COLO668 (cell line): ENCODE measurements around the gene TMEM131.
A peak's percentile ranks its signal among the peaks of the same experiment; 100 is the strongest.

Experiments used
- DNase-seq: peaks from one replicate; lab custom pipeline; 2025; ENCODE audit not compliant: unreplicated experiment; lab: John Stamatoyannopoulos, UW

Gene TMEM131

DNA sequence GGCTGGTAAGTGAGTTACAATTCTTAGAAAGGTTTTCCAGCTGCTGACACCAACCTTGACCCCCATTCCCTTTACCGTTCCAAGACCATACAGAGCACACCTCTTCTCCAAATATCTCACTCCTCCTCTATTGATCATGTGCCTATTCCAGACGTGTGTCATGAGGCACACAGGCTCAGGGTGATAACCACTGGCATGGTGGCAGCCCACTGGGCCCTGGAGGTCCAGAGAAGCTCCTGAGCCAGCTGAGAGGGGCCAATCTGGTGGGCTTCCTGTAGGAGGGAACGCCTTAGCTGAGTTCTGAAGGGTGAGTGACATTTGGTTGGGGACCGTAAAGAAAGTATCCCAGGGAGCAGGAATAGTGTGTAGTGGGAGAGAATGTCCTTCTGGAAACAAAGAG lies 254.1 kb downstream of the TMEM131 start:
- DNase-seq = no peak

DNA sequence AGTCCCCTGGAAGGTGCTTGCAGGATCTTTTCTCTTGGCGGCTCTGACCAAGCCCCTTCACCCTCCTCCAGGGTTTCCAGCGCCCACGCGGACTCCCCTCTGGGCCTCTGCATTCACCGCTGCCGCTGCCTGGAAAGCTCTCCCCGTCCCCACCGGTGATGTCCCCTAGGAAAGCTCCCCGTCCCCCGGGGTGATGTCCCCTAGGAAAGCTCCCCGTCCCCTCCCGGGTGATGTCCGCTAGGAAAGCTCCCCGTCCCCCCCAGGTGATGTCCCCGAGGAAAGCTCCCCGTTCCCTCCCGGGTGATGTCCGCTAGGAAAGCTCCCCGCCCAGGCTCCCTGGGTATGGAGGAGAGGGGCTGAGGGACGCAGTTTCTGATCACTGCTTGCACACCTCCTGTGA lies 254.5 kb downstream of the TMEM131 start:
- no peak for DNase-seq

DNA sequence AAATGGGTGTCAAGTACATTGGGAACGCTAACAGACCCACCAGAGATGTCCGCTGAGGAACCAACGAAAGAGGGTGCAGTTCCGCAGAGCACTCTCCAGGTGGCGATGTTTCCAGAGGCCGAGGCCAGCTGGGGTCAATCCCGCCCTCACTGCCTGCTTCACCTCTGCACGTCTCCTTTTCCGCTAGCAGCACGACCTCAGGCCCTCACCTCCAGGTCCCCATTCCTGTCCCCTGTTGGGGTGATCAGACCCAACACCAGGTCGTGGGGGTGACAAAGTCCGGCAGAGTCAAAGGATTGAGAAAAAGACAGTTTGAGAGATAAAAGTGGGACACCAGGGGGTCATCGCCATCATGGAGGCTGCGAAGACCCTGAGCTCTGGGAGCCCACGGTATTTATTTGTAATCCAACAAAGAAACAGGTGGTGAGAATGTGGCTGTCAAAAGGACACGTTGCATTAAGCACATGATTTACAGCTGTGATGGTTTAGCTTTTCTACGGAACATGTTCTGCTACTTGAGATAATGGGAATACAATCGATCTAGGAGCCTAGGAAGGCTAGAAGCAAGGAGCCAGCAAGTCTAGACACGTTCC lies 255.1 kb downstream of the TMEM131 start:
- DNase-seq = peak; percentile 66

DNA sequence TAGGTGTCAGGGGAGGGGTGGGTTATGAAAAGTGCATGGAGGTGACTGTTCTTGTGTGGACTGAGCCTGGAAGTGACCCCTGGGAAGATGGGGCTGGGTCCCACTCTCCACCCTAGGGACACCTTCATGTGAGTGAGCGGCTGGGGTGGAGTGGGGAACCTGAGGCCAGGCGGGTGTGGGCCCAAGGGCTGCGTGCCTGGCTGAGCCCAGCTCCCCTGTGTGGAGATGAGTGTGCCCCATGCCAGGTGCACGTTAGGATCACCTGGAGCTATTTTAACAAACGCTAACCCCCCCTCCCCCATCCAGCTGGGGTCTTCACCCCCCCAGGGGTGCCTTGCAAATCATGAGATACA lies 255.9 kb downstream of the TMEM131 start:
- DNase-seq = no peak

DNA sequence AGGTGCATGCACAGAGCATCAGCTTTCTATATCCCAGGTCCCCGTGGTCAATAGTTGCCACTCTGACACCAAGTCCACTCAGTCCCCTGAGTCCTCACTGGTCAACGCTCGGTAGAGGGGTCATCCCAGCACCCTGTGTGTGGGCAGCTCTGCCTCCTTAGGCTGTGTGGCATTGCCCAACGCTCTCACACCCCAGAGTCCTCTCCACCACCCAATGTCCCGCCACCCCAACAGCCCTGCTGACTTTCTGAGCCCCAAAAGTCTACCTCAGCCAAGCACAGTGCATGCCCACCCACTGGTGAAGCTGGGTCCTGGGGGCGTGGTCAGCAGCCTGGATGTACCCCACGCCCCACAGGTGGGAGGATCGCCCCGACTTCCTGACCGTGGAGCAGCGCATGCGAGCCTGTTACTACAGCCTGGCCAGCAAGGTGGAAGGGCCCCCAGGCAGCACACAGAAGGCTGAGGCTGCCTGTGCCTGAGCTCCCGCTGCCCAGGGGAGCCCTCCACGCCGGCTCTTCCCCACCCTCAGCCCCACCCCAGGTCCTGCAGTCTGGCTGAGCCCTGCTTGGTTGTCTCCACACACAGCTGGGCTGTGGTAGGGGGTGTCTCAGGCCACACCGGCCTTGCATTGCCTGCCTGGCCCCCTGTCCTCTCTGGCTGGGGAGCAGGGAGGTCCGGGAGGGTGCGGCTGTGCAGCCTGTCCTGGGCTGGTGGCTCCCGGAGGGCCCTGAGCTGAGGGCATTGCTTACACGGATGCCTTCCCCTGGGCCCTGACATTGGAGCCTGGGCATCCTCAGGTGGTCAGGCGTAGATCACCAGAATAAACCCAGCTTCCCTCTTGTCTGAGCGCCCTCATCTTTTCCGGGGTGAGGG lies 256.5 kb downstream of the TMEM131 start:
- no peak for DNase-seq

DNA sequence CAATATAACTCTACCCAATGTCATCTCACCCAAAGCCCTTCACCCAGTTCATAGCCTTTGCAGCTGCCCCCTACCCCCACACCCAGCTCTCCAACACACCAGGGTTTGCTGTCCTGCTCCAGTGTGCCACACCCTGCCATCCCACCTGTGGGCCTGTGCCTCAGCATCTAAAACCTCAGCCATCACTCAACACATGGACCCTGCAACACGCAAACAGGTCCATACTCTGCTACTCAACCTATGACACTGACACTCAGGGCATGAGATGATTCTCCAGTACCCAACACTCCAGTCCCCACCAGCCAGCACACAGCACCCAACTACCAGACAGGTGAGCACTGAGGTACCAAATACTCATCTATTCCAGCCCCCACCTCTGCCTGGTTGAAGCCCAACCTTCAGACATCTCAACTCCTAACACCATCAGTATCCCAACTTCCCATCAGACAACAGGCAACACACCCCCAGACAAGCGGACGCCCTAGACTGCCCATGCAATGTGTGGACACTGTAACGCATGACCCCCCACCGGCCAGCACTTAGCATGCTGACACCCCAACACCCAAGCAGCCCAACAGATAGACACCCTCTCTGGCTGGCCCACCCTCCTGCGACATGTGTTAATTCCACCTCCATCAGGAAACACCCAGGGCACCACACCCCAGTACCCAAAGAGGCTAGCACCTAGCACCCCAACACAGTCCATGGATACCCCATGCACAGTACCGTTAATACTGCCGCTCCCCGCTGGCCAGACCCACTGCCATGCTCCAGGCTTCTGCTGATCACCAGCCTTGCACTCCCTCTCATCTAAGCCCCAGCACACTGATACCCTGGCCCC lies 257.3 kb downstream of the TMEM131 start:
- DNase-seq = no peak

DNA sequence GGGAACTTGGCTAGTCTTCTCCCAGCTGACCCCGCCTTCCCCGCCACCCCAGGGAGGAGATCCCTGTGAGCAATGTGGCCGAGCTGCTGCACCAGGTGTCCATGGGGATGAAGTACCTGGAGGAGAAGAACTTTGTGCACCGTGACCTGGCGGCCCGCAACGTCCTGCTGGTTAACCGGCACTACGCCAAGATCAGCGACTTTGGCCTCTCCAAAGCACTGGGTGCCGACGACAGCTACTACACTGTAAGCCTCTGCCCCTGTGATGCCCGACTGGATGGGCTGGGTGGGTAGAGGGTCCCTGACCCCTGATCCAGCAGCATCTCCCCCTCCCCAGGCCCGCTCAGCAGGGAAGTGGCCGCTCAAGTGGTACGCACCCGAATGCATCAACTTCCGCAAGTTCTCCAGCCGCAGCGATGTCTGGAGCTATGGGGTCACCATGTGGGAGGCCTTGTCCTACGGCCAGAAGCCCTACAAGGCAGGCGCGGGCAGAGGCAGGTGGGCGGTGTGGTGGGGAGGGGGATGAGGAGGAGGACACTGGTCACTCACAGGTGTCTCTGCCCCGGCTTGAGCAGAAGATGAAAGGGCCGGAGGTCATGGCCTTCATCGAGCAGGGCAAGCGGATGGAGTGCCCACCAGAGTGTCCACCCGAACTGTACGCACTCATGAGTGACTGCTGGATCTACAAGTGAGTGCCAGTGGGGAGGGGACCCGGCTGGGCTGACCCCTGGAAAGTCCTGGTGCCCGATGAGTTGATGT lies 258.1 kb downstream of the TMEM131 start:
- no peak for DNase-seq

DNA sequence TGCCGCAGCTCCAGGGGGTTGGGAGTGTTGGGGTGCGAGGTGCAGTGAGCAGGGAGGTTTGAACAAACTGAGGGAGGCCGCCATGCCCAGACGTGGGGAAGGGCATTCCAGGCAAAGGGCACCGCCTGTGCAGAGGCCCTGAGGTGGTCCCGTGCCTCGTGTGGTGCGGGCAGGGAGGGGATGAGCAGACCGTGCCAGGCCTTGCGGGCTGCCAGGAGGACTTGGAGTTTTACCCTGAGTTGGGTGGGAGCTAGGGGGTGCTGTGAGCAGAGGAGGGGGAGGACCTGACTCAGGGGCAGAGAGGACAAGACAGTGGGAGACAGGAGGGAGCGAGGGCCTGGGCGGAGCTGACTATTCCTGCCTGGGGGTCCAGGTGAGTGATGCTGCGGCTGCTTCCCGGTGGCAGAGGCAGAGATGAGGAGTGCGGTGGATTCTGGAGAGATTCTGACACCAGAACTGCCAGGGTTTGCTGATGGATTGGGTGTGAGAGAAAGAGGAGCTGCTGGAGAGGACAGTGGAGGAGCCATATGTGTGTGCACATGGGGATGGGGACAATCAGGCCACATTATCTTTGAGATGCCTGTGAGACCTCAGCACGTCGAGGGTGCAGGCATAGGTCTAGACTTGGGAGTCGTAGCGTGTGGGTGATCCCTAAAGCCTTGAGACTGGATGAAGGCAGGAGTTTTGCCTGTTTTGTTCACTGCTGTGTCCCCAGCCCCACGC lies 259.0 kb downstream of the TMEM131 start:
- no peak for DNase-seq

DNA sequence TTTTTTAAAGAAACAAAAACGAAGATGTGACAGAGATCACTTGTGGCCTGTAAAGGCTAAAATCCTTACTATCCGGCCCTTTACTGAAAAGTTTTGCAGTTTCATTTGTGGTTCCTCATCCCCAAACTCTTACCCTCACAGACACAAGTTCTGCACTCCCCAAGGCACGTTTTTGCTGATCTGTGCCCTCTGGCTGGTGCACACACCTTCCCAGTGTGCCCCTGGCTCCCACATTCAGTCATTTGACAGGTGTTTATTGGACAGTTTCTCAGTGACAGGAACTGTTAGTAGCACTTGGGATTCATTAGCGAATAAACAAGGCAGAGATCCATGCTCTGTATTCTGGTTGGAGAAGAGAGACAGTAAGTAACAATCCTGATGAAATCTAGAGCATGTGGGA lies 259.6 kb downstream of the TMEM131 start:
- DNase-seq = no peak

DNA sequence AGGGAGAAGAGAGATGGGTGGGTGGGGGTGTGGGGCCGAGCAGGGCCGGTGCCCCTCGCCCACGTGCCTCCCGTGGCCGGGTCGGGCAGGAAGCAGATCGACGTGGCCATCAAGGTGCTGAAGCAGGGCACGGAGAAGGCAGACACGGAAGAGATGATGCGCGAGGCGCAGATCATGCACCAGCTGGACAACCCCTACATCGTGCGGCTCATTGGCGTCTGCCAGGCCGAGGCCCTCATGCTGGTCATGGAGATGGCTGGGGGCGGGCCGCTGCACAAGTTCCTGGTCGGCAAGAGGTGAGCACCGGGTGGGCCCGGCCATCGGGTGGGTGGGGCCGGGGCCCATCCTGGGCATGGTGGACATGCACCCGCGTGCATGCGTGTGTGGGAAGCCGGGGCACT lies 260.6 kb downstream of the TMEM131 start:
- DNase-seq = no peak

DNA sequence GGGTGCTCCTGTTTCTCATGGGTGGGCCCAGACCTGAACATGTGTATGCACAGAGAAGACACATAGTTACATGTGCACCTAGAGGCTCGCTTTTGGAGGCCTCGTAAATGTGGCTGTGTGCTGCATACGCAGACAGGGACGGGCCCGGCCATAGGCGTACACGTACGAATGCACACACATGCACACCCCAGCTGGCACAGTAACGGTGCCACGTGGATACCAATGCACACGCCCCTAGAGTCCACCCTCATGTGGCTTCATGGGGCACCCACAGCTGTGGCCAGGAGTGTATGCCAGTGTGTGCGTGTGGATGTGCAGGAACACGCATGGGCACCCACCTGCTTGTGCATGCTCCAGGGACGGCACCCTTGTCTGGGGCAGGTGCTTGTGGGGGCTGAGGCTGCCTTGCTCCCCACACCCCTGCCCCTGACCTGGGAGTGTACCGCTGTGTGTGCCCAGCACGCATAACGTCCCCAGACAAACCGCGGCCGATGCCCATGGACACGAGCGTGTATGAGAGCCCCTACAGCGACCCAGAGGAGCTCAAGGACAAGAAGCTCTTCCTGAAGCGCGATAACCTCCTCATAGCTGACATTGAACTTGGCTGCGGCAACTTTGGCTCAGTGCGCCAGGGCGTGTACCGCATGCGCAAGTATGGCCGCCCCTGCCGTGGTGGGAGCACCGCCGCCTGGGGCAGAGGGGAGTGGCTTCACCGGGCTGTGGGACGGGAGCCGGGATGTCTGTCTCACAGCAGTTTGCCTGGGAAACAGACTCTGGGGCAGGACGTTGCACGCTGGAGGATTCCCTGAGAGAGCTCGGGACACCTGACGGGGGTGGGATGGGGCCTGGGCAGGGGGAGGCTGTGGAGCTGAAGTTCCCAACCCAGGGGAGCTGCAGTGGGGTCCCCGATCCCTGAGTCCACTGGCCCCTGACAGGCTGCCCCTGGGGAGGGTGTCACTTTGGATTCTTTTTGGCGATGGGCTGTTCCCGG lies 261.4 kb downstream of the TMEM131 start:
- no peak for DNase-seq

DNA sequence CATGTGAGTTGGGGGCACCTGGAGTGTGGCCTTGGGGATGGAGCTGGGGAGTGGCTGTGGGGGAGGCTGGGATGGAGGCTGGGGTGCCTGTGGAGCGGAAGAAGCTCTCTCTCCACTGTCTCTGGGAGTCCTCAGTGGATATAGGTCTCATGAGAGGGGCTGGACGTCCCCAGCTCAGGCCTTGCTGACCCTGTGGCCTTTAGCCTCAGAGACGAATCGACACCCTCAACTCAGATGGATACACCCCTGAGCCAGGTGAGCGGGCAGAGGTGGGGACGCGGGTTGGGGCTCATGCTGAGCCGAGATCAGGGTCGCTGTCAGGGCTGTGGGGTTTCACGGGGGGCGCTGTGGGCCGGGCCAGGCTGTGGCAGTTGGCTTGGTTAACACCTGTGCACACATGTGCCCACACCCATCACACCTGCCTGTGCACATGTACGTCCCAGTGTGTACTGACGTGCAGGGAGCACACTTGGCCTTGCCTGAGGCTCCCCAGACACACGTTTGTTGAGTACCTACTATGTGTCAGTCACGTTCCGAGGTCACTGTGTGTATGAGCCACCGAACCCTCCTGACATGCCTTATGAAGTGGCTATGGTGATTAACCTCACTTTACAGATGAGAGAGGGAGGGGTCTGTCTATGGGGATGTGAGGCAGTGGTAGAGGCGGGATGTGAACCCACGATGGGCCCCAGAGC lies 262.3 kb downstream of the TMEM131 start:
- DNase-seq = no peak

DNA sequence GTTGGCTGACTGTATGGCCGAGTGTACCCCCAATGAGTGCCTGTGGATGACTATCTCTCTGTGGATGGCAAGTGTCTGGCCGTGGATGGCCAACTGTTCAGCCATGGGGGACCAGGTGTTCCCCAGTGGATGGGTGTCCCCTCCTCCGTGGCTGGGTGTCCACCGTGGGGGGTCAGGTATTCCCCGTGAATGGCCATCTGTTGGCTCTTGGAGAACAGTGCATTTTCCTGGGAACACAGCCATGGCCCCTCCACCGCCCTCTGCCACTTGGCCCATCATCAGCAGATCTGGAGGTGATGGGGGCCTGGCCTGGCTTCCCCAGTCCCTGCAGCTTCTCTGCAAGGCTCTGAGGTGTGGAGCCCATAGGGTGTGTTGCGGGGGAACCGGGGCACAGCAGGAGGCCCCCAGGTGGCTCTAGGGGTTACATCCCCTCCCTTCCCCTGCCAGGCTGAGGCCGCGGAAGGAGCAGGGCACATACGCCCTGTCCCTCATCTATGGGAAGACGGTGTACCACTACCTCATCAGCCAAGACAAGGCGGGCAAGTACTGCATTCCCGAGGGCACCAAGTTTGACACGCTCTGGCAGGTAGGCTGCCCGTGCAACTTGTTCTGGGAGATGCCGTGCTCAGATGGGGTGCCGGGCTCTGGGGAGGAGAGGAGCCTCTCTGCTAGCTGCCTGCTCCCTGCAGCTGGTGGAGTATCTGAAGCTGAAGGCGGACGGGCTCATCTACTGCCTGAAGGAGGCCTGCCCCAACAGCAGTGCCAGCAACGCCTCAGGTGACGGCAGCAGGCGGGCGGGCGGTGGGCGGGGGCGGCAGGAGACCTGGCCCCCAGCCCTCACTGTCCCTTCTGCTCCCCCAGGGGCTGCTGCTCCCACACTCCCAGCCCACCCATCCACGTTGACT lies 263.1 kb downstream of the TMEM131 start:
- DNase-seq = no peak

DNA sequence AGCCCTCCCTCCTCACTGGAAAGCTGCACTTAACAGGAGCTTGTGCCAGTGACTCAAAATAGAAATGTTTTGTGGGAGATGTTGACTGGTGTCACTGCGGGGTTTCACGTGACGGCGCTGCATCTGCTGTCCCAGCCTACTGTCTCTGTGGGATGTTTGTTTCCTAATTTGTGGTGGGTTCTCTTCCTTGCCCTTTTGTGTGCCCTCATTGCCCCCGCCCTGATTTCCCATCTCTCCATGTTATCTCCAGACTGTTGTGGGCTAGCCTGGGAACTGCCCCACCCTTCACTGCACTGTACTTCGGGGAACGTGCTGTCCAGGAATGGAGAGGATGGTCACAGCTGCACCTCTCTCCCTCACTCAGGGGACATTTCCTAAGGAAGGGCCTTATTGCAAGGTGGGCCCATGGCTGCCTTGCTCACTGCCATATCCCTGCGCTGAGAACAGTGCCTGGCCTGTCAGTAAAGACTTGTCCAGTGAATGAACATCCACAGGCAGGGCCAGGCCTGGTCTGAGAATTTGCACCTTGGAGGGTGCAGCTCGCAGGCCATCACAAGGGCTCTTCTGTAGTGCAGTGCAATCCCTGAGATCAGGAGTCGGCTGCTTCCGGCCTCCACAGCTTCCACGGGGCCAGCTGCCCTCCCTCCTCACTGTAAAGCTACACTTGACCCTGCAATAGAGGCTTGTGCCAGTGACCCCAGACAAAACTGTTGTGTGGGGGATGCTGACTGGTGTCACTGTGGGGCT lies 264.3 kb downstream of the TMEM131 start:
- no peak for DNase-seq

DNA sequence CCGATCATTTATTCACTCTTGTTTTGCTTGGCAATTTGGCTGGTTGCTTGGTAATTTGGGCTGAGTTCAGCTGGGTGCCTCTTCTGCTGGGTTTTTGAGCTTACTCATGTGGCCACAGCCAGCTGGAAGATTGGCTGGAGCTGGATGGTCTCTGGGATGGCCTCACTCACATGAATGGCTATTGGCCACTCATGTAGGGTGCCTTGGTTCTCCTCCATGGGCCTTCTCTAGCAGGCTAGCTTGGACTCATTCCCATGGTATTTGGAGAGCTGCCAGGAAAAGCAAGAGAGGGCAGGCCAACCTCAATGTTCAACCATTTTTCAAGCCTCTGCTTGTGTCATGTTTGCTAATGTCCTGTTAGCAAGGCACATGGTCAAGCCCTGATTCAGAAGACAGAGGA lies 265.5 kb downstream of the TMEM131 start:
- no peak for DNase-seq

DNA sequence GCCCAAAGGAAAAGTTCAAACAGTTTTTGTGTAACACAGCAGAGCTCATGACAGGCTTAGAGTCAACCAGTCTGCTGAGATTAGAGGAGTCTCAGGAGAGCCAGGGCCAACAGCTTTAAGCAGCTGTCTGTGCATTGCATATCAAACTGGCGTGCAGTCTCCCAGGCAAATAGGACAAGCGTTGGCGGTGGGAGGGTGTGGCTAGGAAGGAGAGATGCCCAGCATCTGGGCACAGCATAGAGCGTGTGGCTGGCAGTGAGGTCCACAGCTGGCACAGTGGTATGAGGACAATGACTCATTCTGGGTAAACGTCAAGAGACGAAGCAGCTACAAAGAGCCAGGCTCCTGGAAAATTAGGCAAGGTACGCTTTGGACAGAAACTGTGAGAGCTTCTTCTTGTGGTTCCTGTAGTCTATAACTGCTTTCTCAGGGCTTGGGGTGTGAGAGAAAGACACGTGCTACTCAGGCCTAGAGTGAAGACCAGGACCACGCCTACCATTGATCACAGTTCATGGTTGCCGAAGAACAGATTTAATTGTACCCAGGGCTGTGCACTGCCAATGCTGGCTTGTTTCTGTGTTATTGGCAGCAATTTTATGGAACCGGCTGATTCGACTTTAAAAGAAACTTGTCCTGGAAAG lies 267.5 kb downstream of the TMEM131 start:
- peak; percentile 34 for DNase-seq

DNA sequence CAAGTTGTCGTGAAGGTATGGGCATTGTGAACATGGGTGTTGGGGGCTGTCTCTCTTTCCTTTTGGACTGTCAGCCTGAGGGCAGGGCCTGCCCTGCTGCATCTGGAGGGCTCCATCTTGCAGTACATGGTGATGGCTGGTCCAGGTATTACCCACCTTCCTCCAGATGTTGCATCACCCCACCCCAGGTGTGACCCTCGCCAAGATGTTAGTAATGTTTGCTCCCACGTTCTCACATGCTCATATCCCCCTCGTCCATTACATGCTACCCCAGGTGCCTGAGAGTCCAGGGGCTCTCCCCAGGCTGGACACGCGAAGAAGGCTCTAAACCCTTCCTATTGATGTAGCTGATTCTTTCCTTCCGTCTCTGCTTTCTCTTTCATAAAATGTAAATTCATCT lies 268.5 kb downstream of the TMEM131 start:
- no peak for DNase-seq
